ENCODE results near the gene MYO7B.

DNA sequence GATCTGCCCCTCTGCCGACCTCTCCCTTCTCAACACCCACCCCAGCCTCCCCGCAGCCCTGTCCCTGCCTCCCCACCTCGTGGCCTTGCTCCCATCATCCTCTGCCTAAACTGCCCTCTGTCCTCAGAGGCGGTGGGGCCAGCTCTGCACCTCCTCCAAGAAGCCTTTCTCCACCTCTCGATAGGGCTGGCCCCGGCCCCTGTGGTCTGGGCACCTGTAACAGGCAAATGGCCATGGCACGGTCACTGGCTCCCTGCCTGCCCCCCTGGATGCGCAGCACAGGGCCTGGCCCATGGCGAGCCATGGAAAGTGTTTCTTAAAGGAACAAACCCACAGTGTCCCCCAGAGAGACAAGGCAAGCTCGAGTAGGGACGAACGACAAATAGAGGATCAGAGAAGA lies 42.0 kb downstream of the MYO7B start:
- TF ChIP-seq, protein P1, sequence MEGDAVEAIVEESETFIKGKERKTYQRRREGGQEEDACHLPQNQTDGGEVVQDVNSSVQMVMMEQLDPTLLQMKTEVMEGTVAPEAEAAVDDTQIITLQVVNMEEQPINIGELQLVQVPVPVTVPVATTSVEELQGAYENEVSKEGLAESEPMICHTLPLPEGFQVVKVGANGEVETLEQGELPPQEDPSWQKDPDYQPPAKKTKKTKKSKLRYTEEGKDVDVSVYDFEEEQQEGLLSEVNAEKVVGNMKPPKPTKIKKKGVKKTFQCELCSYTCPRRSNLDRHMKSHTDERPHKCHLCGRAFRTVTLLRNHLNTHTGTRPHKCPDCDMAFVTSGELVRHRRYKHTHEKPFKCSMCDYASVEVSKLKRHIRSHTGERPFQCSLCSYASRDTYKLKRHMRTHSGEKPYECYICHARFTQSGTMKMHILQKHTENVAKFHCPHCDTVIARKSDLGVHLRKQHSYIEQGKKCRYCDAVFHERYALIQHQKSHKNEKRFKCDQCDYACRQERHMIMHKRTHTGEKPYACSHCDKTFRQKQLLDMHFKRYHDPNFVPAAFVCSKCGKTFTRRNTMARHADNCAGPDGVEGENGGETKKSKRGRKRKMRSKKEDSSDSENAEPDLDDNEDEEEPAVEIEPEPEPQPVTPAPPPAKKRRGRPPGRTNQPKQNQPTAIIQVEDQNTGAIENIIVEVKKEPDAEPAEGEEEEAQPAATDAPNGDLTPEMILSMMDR (IDR thresholded peaks at IDR 0.05): no peak
- TF ChIP-seq EZH2 (IDR thresholded peaks at IDR 0.05; ENCODE audit: borderline replicate concordance, insufficient read depth, low read depth, low read length, poor library complexity, severe bottlenecking): no peak

Data from B cell (primary cell).